B cell (primary cell): ENCODE data around the gene DGKB. TPM values are rescaled to one million over a fixed set of nuclear protein-coding genes. Genes with fewer than 3 reads are reported as not detected.

Source experiments
- ATAC-seq: fragments of 200-7000 bp; cut with Tn5 transposase; one replicate; pipeline ENCODE4 v1.10.0; 2021; ENCODE audit warnings: low read depth, mild to moderate bottlenecking, moderate number of reproducible peaks, moderate library complexity
- CTCF ChIA-PET: fragments of 350-600 bp; sonication (Branson Sonifier 250); formaldehyde crosslinking; loops from one replicate; lab custom pipeline; 2021; ENCODE audit warnings: antibody characterized with exemption, inconsistent platforms; lab: Charles Lee
- POLR2A ChIA-PET: fragments of 350-600 bp; sonication (Branson Sonifier 250); formaldehyde crosslinking; loops from one replicate; lab custom pipeline; 2021; ENCODE audit warnings: antibody characterized with exemption; lab: Charles Lee
- DNase-seq: peaks from one replicate; pipeline ENCODE4 v3.0.0; 2013
- H2AFZ ChIP-seq: 2 replicates; pipeline ENCODE4 v1.6.1; 2012; ENCODE audit warnings: mild to moderate bottlenecking, low read depth, low read length; ENCODE audit not compliant: insufficient read depth, poor library complexity, severe bottlenecking
- H3K27ac ChIP-seq, 2 donors: 1 replicate in 1 of 2; 2 replicates in 1 of 2; pipeline ENCODE4 v1.5.1; 2012 to 2013; ENCODE audit warnings: low read length in 2 of 2, mild to moderate bottlenecking in 2 of 2, moderate library complexity in 1 of 2
- H3K27me3 ChIP-seq, 4 experiments: fragments of 200-600 bp in 1 of 4; sonication (generic) in 1 of 4; replicated peaks in 1 of 4; 1 replicate in 2 of 4; 2 replicates in 2 of 4; pipeline versions ENCODE4 v1.6.1 to v1.7.0; 2013 to 2016; ENCODE audit warnings: low read length in 3 of 4, mild to moderate bottlenecking in 2 of 4, mixed read lengths in 1 of 4, moderate library complexity in 1 of 4; ENCODE audit not compliant: insufficient read depth in 4 of 4, control insufficient read depth in 3 of 4; ENCODE audit errors: control extremely low read depth in 1 of 4
- H3K36me3 ChIP-seq, 2 experiments: replicated peaks in 1 of 2; 1 replicate in 1 of 2; 2 replicates in 1 of 2; pipeline versions ENCODE4 v1.6.1 to v1.7.1; 2013; ENCODE audit warnings: low read length in 1 of 2; ENCODE audit not compliant: insufficient read depth in 2 of 2, control insufficient read depth in 1 of 2; ENCODE audit errors: control extremely low read depth in 1 of 2, extremely low read depth in 1 of 2
- H3K4me1 ChIP-seq, 2 donors: fragments of 200-600 bp in 1 of 2; sonication (generic) in 1 of 2; 1 replicate in 1 of 2; 2 replicates in 1 of 2; pipeline versions ENCODE4 v1.5.1 to v1.6.1; 2013 to 2017; ENCODE audit warnings: low read length in 2 of 2; ENCODE audit not compliant: control insufficient read depth in 2 of 2, insufficient read depth in 2 of 2
- H3K4me2 ChIP-seq: replicated peaks from 2 replicates; pipeline ENCODE3; 2012; ENCODE audit warnings: mild to moderate bottlenecking, low read depth, low read length; ENCODE audit not compliant: poor library complexity, severe bottlenecking
- H3K4me3 ChIP-seq, 5 experiments: fragments of 200-600 bp in 1 of 5; sonication (generic) in 1 of 5; 1 replicate in 3 of 5; 2 replicates in 2 of 5; pipeline versions ENCODE4 v1.5.1 to v1.7.0; 2011 to 2016; ENCODE audit warnings: low read length in 4 of 5, mild to moderate bottlenecking in 4 of 5, low read depth in 2 of 5, control low read depth in 1 of 5, moderate library complexity in 1 of 5; ENCODE audit not compliant: insufficient read depth in 1 of 5; ENCODE audit errors: control extremely low read depth in 1 of 5, extremely low read depth in 1 of 5
- H3K79me2 ChIP-seq: fragments of 200-600 bp; sonication (generic); one replicate; pipeline ENCODE4 v1.6.0; 2016; ENCODE audit warnings: low read length; ENCODE audit not compliant: control insufficient read depth, insufficient read depth
- H3K9ac ChIP-seq: fragments of 200-600 bp; sonication (generic); 2 replicates; pipeline ENCODE4 v1.6.1; 2017; ENCODE audit warnings: mild to moderate bottlenecking, low read length, moderate library complexity
- H3K9me3 ChIP-seq, 3 donors: one replicate each; pipeline versions ENCODE4 v1.6.1 to v1.7.1; 2013; ENCODE audit warnings: low read length in 2 of 3; ENCODE audit not compliant: control insufficient read depth in 2 of 3, insufficient read depth in 1 of 3; ENCODE audit errors: control extremely low read depth in 1 of 3
- H4K20me1 ChIP-seq: 2 replicates; pipeline ENCODE4 v1.6.0; 2012; ENCODE audit warnings: mild to moderate bottlenecking, low read length; ENCODE audit not compliant: insufficient read depth, control insufficient read depth, poor library complexity, severe bottlenecking
- H3K27ac Mint-ChIP-seq: one replicate; pipeline ENCODE4 v1.8.0; 2021; ENCODE audit warnings: mixed read lengths
- H3K27me3 Mint-ChIP-seq: one replicate; pipeline ENCODE4 v1.8.0; 2021; ENCODE audit warnings: mixed read lengths
- H3K4me1 Mint-ChIP-seq: one replicate; pipeline ENCODE4 v1.8.0; 2021; ENCODE audit warnings: mixed read lengths
- H3K4me3 Mint-ChIP-seq: one replicate; pipeline ENCODE4 v1.8.0; 2021; ENCODE audit warnings: mixed read lengths
- H3K9me3 Mint-ChIP-seq: one replicate; pipeline ENCODE4 v1.8.0; 2022; ENCODE audit warnings: mixed read lengths; ENCODE audit not compliant: insufficient read depth
- EZH2 ChIP-seq: IDR thresholded peaks from 2 replicates; pipeline ENCODE4 v1.6.1; 2012; ENCODE audit warnings: borderline replicate concordance, low read depth, mild to moderate bottlenecking, moderate library complexity, low read length; ENCODE audit not compliant: insufficient read depth, poor library complexity, severe bottlenecking
- WGBS: methylation state at CpG from one replicate; pipeline ENCODE4 v1.1.5; 2013; ENCODE audit warnings: missing lambda C conversion rate; ENCODE audit not compliant: insufficient coverage; 5-methylcytosine and 5-hydroxymethylcytosine counted together
- intact Hi-C: fragments of 100-400 bp; cut with micrococcal nuclease; formaldehyde crosslinking; loops from one replicate; pipeline ENCODE4 v1.10.0; 2022
- polyA plus RNA-seq: library from polyadenylated mRNA; depleted of rRNA; stranded (reverse); fragments of >200 nt; gene quantifications from 2 replicates; pipeline ENCODE4 v1.2.3, GENCODE V29; 2012
- total RNA-seq, 2 donors: library from RNA; stranded (reverse); fragments of 120-200 nt in 1 of 2; gene quantifications; 1 replicate in 1 of 2; 2 replicates in 1 of 2; pipeline versions ENCODE4 v1.2.3 to v1.2.4, GENCODE V29; 2013 to 2022
- TF ChIP-seq, protein P1 (sequence below): fragments of 200-600 bp; IDR thresholded peaks from one replicate; pipeline ENCODE4 v1.8.0; 2022; ENCODE audit warnings: antibody characterized with exemption, mild to moderate bottlenecking

Gene DGKB
- total and polyA plus RNA-seq, 2 donors (not counting 1 experiment from before 2014, with no cell fraction given): not detected

DNA sequence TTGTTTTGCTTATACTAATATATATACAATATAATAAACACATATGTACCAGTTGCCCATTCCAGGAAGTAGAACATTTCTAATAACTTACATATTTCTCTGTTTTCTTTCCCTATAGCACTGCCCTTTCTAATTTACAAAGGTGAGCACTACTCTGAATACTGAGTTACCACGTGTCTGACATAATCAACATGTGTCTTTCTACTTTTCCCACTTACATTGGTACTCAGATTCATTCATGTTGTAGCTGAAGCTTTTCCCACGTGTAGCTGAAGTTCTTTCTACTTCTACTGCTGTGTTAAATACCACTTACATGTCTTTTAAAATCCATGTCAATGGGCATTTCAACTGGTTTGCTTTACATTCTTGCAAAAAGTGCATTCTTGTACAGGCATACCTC lies 317.3 kb downstream of the DGKB start:
- H3K27me3 Mint-ChIP-seq: no peaks in the 10 kb centered on the region
- H3K27ac ChIP-seq: no peak overlapping the region
- peaks cover 0 to 3% (median 0%) of the 10 kb centered on the region in 3 donors for H3K9me3 ChIP-seq
- no peaks in the 10 kb centered on the region for H3K4me1 ChIP-seq
- H3K4me1 Mint-ChIP-seq: no peaks in the 10 kb centered on the region
- intact Hi-C loops: no loop called here
- ATAC-seq: no peak
- ChIA-PET POLR2A (no interaction called here), CTCF (no interaction called here)
- no peak overlapping the region for H3K4me2 ChIP-seq
- no peak for DNase-seq
- H3K9me3 Mint-ChIP-seq: peaks cover 2% of the 10 kb centered on the region
- 88% methylated on average over 2 of the region's 2 CpGs for WGBS
- H2AFZ ChIP-seq: no peak overlapping the region
- no peaks in the 10 kb centered on the region for H3K79me2 ChIP-seq
- no peak overlapping the region for H3K4me3 ChIP-seq
- no peak overlapping the region for H3K4me3 Mint-ChIP-seq
- H3K36me3 ChIP-seq: no peaks in the 10 kb centered on the region
- H3K27ac Mint-ChIP-seq: no peak overlapping the region
- TF ChIP-seq, protein P1, sequence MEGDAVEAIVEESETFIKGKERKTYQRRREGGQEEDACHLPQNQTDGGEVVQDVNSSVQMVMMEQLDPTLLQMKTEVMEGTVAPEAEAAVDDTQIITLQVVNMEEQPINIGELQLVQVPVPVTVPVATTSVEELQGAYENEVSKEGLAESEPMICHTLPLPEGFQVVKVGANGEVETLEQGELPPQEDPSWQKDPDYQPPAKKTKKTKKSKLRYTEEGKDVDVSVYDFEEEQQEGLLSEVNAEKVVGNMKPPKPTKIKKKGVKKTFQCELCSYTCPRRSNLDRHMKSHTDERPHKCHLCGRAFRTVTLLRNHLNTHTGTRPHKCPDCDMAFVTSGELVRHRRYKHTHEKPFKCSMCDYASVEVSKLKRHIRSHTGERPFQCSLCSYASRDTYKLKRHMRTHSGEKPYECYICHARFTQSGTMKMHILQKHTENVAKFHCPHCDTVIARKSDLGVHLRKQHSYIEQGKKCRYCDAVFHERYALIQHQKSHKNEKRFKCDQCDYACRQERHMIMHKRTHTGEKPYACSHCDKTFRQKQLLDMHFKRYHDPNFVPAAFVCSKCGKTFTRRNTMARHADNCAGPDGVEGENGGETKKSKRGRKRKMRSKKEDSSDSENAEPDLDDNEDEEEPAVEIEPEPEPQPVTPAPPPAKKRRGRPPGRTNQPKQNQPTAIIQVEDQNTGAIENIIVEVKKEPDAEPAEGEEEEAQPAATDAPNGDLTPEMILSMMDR: no peak
- TF ChIP-seq EZH2: no peak
- no peak overlapping the region for H3K9ac ChIP-seq
- H3K27me3 ChIP-seq: no peaks in the 10 kb centered on the region
- H4K20me1 ChIP-seq: no peaks in the 10 kb centered on the region

DNA sequence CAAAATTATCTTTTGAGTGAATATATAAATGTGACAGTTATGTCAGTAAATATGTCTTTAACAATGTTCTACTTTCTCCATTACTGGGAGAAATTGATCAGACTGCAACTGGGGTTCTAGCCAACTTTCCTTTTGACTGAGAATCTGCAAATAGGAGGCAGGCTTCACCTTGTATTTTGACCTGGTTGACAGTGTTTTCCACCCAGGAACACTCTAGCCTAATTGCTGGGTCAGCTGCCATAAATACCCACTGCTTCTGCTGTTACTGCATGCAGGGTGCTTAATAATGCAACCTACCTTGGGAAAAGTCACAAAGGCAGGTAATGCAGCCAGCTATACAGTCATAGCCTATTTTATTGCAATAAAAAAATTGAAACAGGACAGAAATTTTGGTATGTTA lies 319.0 kb downstream of the DGKB start:
- no peaks in the 10 kb centered on the region for H3K79me2 ChIP-seq
- H3K27ac ChIP-seq: no peak overlapping the region
- H3K4me1 ChIP-seq: no peaks in the 10 kb centered on the region
- Mint-ChIP-seq H3K27ac (no peak overlapping the region), H3K4me3 (no peak overlapping the region), H3K4me1 (no peaks in the 10 kb centered on the region), H3K27me3 (no peaks in the 10 kb centered on the region), H3K9me3 (peaks cover 2% of the 10 kb centered on the region)
- H2AFZ ChIP-seq: no peak overlapping the region
- intact Hi-C loops: no loop called here
- TF ChIP-seq EZH2: no peak
- TF ChIP-seq, protein P1: no peak
- no peaks in the 10 kb centered on the region for H4K20me1 ChIP-seq
- ATAC-seq: no peak
- no peak overlapping the region for H3K4me3 ChIP-seq
- H3K9me3 ChIP-seq: peaks cover 0 to 3% (median 0%) of the 10 kb centered on the region in 3 donors
- DNase-seq: no peak
- H3K36me3 ChIP-seq: no peaks in the 10 kb centered on the region
- CTCF ChIA-PET: no interaction called here
- no peaks in the 10 kb centered on the region for H3K27me3 ChIP-seq
- H3K4me2 ChIP-seq: no peak overlapping the region
- POLR2A ChIA-PET: no interaction called here
- no peak overlapping the region for H3K9ac ChIP-seq
